ENCODE measurements around the gene PAQR4. TPM values are rescaled to one million over a fixed set of nuclear protein-coding genes. Genes with fewer than 3 reads are reported as not detected.

Gene PAQR4
- total and polyA plus RNA-seq, 10 of the 15 experiments (the other 5 are each of a cell fraction or from before 2014, with no cell fraction given): 0.39 to 31.8 (median 13.5) TPM

- intact Hi-C loops (cut with micrococcal nuclease; ENCODE audit: unreplicated experiment) (no loop called here), in situ Hi-C loops (cut with MboI) (no loop called here)
- DNase-seq (ENCODE audit: low read depth, low spot score): no peak
- H3K4me1 ChIP-seq (ENCODE audit: control insufficient read depth, insufficient read depth, low read length): no peaks in the 10 kb centered on the region; the same call in 1 of the 2 replicates
- ChIA-PET POLR2A (no interaction called here), CTCF (interaction anchor here (0.6 to 0.9 kb wide), 2 partner anchors 15 to 19 kb away, joined by 3 read pairs; no protein-coding TSS in a partner anchor), RAD21 (ENCODE audit: unreplicated experiment) (no interaction called here), SMC1A (ENCODE audit: uncharacterized antibody, unreplicated experiment) (no interaction called here)
- H3K9me3 ChIP-seq (replicated peaks; ENCODE audit: control insufficient read depth, insufficient read depth, low read length): no peaks in the 10 kb centered on the region
- no peak overlapping the region for H3K4me2 ChIP-seq (ENCODE audit: control insufficient read depth, insufficient read depth)
- H3K9ac ChIP-seq (ENCODE audit: control insufficient read depth, insufficient read depth, low read length): no peak overlapping the region
- no peak for ATAC-seq
- WGBS (ENCODE audit: insufficient coverage, insufficient replicate concordance, low lambda C conversion rate, missing lambda C conversion rate): 70% methylated on average over 24 of the region's 27 CpGs
- no peaks in the 10 kb centered on the region for H3K79me2 ChIP-seq (ENCODE audit: control insufficient read depth, insufficient read depth, low read length)
- TF ChIP-seq POU2F2 (IDR thresholded peaks at IDR 0.05; ENCODE audit: borderline replicate concordance, low read depth, low read length): no peak
- no peak for TF ChIP-seq CBX3 (IDR thresholded peaks at IDR 0.05; ENCODE audit: borderline replicate concordance, low read depth)
- no peak for TF ChIP-seq ZNF217 (IDR thresholded peaks at IDR 0.05)
- no peak for TF ChIP-seq HDAC2 (IDR thresholded peaks at IDR 0.05)
- TF ChIP-seq IRF3 (IDR thresholded peaks at IDR 0.05): no peak
- no peak for TF ChIP-seq MTA3 (IDR thresholded peaks at IDR 0.05; ENCODE audit: borderline replicate concordance, low read length)
- TF ChIP-seq GATAD2B (conservative IDR thresholded peaks at IDR 0.05; ENCODE audit: low read depth): no peak
- no peak for TF ChIP-seq SMAD5 (IDR thresholded peaks at IDR 0.05; ENCODE audit: low read depth)
- TF ChIP-seq, protein P1, sequence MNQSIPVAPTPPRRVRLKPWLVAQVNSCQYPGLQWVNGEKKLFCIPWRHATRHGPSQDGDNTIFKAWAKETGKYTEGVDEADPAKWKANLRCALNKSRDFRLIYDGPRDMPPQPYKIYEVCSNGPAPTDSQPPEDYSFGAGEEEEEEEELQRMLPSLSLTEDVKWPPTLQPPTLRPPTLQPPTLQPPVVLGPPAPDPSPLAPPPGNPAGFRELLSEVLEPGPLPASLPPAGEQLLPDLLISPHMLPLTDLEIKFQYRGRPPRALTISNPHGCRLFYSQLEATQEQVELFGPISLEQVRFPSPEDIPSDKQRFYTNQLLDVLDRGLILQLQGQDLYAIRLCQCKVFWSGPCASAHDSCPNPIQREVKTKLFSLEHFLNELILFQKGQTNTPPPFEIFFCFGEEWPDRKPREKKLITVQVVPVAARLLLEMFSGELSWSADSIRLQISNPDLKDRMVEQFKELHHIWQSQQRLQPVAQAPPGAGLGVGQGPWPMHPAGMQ (IDR thresholded peaks at IDR 0.05; ENCODE audit: borderline replicate concordance): no peak
- no peak for TF ChIP-seq BHLHE40 (IDR thresholded peaks at IDR 0.05; ENCODE audit: borderline replicate concordance in 1 of 2, low read depth in 2 of 2, low read length in 1 of 2)
- no peak for TF ChIP-seq TCF3 (IDR thresholded peaks at IDR 0.05; ENCODE audit: borderline replicate concordance, insufficient read depth, low read depth, low read length)
- no peak for TF ChIP-seq TAF1 (IDR thresholded peaks at IDR 0.05; ENCODE audit: borderline replicate concordance, low read depth, low read length)
- no peak for TF ChIP-seq ZNF207 (IDR thresholded peaks at IDR 0.05; ENCODE audit: borderline replicate concordance)
- TF ChIP-seq, protein P2, sequence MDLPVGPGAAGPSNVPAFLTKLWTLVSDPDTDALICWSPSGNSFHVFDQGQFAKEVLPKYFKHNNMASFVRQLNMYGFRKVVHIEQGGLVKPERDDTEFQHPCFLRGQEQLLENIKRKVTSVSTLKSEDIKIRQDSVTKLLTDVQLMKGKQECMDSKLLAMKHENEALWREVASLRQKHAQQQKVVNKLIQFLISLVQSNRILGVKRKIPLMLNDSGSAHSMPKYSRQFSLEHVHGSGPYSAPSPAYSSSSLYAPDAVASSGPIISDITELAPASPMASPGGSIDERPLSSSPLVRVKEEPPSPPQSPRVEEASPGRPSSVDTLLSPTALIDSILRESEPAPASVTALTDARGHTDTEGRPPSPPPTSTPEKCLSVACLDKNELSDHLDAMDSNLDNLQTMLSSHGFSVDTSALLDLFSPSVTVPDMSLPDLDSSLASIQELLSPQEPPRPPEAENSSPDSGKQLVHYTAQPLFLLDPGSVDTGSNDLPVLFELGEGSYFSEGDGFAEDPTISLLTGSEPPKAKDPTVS (IDR thresholded peaks at IDR 0.05; ENCODE audit: low read depth, low read length): no peak
- no peak overlapping the region for H3K4me3 ChIP-seq
- no TSS peak for BruUV-seq (replicated peaks)
- H2AFZ ChIP-seq (ENCODE audit: control insufficient read depth, low read depth, low read length): no peak overlapping the region
- no peak for FAIRE-seq
- peaks cover 0 to 10% of the 10 kb centered on the region in 2 experiments for H3K27me3 ChIP-seq (replicated peaks in 1 of 2; ENCODE audit: control insufficient read depth in 2 of 2, insufficient read depth in 2 of 2, low read length in 1 of 2)
- H3K36me3 ChIP-seq (ENCODE audit: control insufficient read depth in 2 of 2, insufficient read depth in 2 of 2, low read length in 1 of 2): no peaks in the 10 kb centered on the region
- H4K20me1 ChIP-seq (ENCODE audit: control insufficient read depth, insufficient read depth): no peaks in the 10 kb centered on the region
- H3K27ac ChIP-seq (ENCODE audit: control insufficient read depth, insufficient read depth): no peak overlapping the region
Measured at GRCh38 chr16:3013491-3013951, 44.4 kb downstream of the PAQR4 start.
